ENCODE measurements around the gene PSMG4.

The PSMG4 gene

GRCh38 chr6:3272911-3273547 lies 14.3 kb downstream of the PSMG4 start:
- FAIRE-seq (no peak), DNase-seq (ENCODE audit: insufficient read length, low spot score) (no peak)

GRCh38 chr6:3273707-3274521 lies 15.2 kb downstream of the PSMG4 start:
- FAIRE-seq (no peak), DNase-seq (ENCODE audit: insufficient read length, low spot score) (no peak)

GRCh38 chr6:3276174-3277167 lies 17.7 kb downstream of the PSMG4 start:
- FAIRE-seq (no peak), DNase-seq (ENCODE audit: insufficient read length, low spot score) (no peak)

GRCh38 chr6:3277251-3277650 lies 18.5 kb downstream of the PSMG4 start:
- no peak for FAIRE-seq

GRCh38 chr6:3277851-3278416 lies 19.2 kb downstream of the PSMG4 start:
- no peak for DNase-seq (ENCODE audit: insufficient read length, low spot score)
- no peak for FAIRE-seq

More at GRCh38 chr6:3277251-3277650, 18.5 kb downstream of the PSMG4 start:
- no peak for DNase-seq (ENCODE audit: insufficient read length, low spot score)

- no peak for FAIRE-seq
- DNase-seq (ENCODE audit: insufficient read length, low spot score) = no peak
Measured at GRCh38 chr6:3278691-3279090, 19.9 kb downstream of the PSMG4 start.

- no peak for DNase-seq (ENCODE audit: insufficient read length, low spot score)
- no peak for FAIRE-seq
Measured at GRCh38 chr6:3280091-3280490, 21.3 kb downstream of the PSMG4 start.

- DNase-seq (ENCODE audit: insufficient read length, low spot score) = no peak
- FAIRE-seq = no peak
Measured at GRCh38 chr6:3280866-3281465, 22.2 kb downstream of the PSMG4 start.

- no peak for FAIRE-seq
- DNase-seq (ENCODE audit: insufficient read length, low spot score) = no peak
Measured at GRCh38 chr6:3281631-3282475, 23.1 kb downstream of the PSMG4 start.

- DNase-seq (ENCODE audit: insufficient read length, low spot score) (no peak), FAIRE-seq (no peak)
Measured at GRCh38 chr6:3282476-3283236, 23.9 kb downstream of the PSMG4 start.

GRCh38 chr6:3283241-3283640 lies 24.5 kb downstream of the PSMG4 start:
- FAIRE-seq = no peak
- DNase-seq (ENCODE audit: insufficient read length, low spot score) = no peak

GRCh38 chr6:3283641-3284435 lies 25.1 kb downstream of the PSMG4 start:
- DNase-seq (ENCODE audit: insufficient read length, low spot score) (no peak), FAIRE-seq (peak; percentile 4)

- no peak for DNase-seq (ENCODE audit: insufficient read length, low spot score)
- no peak for FAIRE-seq
Measured at GRCh38 chr6:3284436-3284876, 25.7 kb downstream of the PSMG4 start.

- no peak for DNase-seq (ENCODE audit: insufficient read length, low spot score)
- FAIRE-seq = no peak
Measured at GRCh38 chr6:3285049-3285639, 26.4 kb downstream of the PSMG4 start.

GRCh38 chr6:3285732-3286131 lies 27.0 kb downstream of the PSMG4 start:
- FAIRE-seq (no peak), DNase-seq (ENCODE audit: insufficient read length, low spot score) (no peak)

GRCh38 chr6:3286641-3287171 lies 28.0 kb downstream of the PSMG4 start:
- DNase-seq (ENCODE audit: insufficient read length, low spot score) (no peak), FAIRE-seq (no peak)

- FAIRE-seq (no peak), DNase-seq (ENCODE audit: insufficient read length, low spot score) (no peak)
Measured at GRCh38 chr6:3287308-3287707, 28.6 kb downstream of the PSMG4 start.
